HG02884 (cell line): ENCODE data around the gene PRSS53.

Experiments used
- ATAC-seq: cut with Tn5 transposase; IDR thresholded peaks from one replicate; pipeline ENCODE4 v1.9.1; 2021; ENCODE audit warnings: mild to moderate bottlenecking, moderate library complexity; ENCODE audit not compliant: unreplicated experiment

Gene PRSS53

GRCh38 chr16:31080035-31080629 is 8.6 kb downstream of the PRSS53 start:
- no peak for ATAC-seq

- ATAC-seq = no peak
Measured at GRCh38 chr16:31079342-31079944, 9.3 kb downstream of the PRSS53 start.

- no peak for ATAC-seq
Measured at GRCh38 chr16:31078597-31079341, 10.0 kb downstream of the PRSS53 start.

GRCh38 chr16:31077592-31078396 is 10.9 kb downstream of the PRSS53 start:
- no peak for ATAC-seq

GRCh38 chr16:31077024-31077423 is 11.7 kb downstream of the PRSS53 start:
- no peak for ATAC-seq

GRCh38 chr16:31076319-31076718 is 12.4 kb downstream of the PRSS53 start:
- ATAC-seq = no peak

GRCh38 chr16:31074814-31075183 is 13.9 kb downstream of the PRSS53 start:
- ATAC-seq = no peak

GRCh38 chr16:31073970-31074813 is 14.6 kb downstream of the PRSS53 start, which contains the start of the genes ZNF646 and ZNF668:
ZNF646 (plus strand) TSS chr16:31074422; CDS start chr16:31076325, 1,903 bp downstream.
ZNF668 (minus strand) TSS chr16:31074240; CDS start chr16:31064459, 9,781 bp downstream.
- peak; percentile 64 for ATAC-seq

- peak; percentile 45 for ATAC-seq
Measured at GRCh38 chr16:31073142-31073969, 15.4 kb downstream of the PRSS53 start.

- ATAC-seq = no peak
Measured at GRCh38 chr16:31072540-31073141, 16.1 kb downstream of the PRSS53 start.

GRCh38 chr16:31071861-31072260 is 16.9 kb downstream of the PRSS53 start:
- no peak for ATAC-seq

GRCh38 chr16:31067342-31067741 is 21.4 kb downstream of the PRSS53 start:
- no peak for ATAC-seq

- no peak for ATAC-seq
Measured at GRCh38 chr16:31064882-31065461, 23.8 kb downstream of the PRSS53 start.

GRCh38 chr16:31063843-31064611 is 24.7 kb downstream of the PRSS53 start:
- no peak for ATAC-seq

GRCh38 chr16:31063495-31063842 is 25.3 kb downstream of the PRSS53 start:
- no peak for ATAC-seq

GRCh38 chr16:31061813-31062440 is 26.8 kb downstream of the PRSS53 start:
- ATAC-seq = no peak

- ATAC-seq = no peak
Measured at GRCh38 chr16:31061126-31061812, 27.5 kb downstream of the PRSS53 start.
